NB4 (cell line): ENCODE results near the gene TBC1D21.

ENCODE experiments used
- DNase-seq: peaks from one replicate; pipeline ENCODE4 v3.0.0; 2010; ENCODE audit warnings: low read depth
- H3K4me3 ChIP-seq: one replicate; pipeline ENCODE4 v1.5.1; 2011; ENCODE audit warnings: mild to moderate bottlenecking, low read depth, low read length, moderate library complexity
- MYC ChIP-seq: IDR thresholded peaks from 2 replicates; pipeline ENCODE4 v1.6.1; 2011; ENCODE audit warnings: low read depth, low read length
- POLR2A ChIP-seq: IDR thresholded peaks from 2 replicates; pipeline ENCODE4 v1.6.1; 2011; ENCODE audit warnings: mild to moderate bottlenecking; ENCODE audit not compliant: insufficient read length; ENCODE audit errors: extremely low read depth
- TF ChIP-seq, protein P1 (sequence below): IDR thresholded peaks from 2 replicates; pipeline ENCODE4 v1.6.1; 2011; ENCODE audit warnings: low read depth, low read length
- TF ChIP-seq, protein P2 (sequence below): IDR thresholded peaks from one replicate; pipeline ENCODE4 v1.5.1; 2012; ENCODE audit warnings: low read depth, low read length

TBC1D21 gene

DNA sequence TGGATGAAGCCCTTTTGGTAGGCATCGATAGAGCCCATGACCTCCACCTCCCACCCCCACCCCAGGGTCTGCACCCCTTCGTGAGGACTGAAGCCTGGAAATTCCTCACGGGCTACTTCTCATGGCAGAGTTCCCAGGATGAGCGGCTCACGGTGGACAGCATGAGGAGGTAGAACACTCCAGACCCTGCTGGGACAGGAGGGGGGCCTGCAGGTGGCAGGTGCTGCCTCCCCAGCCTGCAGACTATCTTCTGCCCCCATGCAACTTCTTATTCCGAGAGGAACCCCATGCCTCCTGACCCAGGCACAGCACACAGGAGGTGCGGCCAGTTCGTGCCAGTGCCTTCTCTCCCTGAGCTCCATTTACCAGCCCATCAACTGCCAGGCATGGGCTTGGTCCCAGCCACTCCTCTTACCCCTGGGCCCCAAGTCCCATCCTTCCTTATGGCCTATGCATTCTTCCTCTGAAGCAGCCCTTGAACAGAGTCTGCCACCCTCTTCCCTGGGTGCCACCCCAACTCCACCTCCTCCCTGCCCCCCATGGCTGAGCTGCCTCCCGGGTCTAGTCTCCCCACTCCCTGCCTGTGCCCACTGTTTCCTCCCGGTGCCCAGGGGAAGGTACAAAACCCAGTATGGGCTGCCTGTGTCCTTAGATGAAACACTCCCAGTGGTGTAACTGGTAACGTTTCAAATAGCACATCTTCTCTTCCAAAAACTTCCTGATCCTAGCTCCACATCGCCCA is 8.4 kb downstream of the TBC1D21 start:
- no peak overlapping the region for H3K4me3 ChIP-seq
- DNase-seq, result no peak
- TF ChIP-seq, protein P1, sequence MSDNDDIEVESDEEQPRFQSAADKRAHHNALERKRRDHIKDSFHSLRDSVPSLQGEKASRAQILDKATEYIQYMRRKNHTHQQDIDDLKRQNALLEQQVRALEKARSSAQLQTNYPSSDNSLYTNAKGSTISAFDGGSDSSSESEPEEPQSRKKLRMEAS, result no peak
- TF ChIP-seq, protein P2, sequence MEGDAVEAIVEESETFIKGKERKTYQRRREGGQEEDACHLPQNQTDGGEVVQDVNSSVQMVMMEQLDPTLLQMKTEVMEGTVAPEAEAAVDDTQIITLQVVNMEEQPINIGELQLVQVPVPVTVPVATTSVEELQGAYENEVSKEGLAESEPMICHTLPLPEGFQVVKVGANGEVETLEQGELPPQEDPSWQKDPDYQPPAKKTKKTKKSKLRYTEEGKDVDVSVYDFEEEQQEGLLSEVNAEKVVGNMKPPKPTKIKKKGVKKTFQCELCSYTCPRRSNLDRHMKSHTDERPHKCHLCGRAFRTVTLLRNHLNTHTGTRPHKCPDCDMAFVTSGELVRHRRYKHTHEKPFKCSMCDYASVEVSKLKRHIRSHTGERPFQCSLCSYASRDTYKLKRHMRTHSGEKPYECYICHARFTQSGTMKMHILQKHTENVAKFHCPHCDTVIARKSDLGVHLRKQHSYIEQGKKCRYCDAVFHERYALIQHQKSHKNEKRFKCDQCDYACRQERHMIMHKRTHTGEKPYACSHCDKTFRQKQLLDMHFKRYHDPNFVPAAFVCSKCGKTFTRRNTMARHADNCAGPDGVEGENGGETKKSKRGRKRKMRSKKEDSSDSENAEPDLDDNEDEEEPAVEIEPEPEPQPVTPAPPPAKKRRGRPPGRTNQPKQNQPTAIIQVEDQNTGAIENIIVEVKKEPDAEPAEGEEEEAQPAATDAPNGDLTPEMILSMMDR, result no peak
- TF ChIP-seq POLR2A (no peak), MYC (no peak)

DNA sequence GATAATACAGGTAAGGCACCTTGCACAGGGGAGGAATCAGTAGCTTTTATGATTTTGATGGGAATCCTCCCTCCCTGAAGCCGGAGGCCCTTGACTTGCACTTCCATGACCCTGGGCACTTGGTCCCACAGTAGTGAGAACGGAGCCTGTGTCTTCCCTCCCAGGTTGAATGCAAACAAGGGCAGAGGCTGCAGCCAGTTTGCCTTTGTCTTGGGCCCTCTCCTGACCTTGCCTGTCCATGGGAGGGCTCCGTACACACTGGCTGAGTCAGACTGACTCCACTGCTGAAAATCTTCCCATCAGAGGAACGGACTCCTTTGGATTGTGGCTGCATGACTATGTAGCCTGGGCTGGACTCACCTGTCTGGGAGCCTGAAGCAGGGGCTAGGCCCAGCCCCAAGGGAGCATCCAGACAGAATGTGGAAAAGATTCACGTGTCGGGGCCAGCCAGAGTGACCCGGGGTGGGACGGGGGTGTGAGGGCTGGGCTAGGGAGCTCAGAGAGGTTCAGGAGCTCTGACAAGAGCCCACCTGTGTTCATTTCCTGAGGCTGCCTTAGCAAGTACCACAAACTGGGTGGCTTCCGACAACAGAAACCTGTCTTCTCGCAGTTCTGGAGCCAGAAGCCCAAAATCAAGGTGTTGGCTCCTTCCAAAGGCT is 9.5 kb downstream of the TBC1D21 start:
- no peak for DNase-seq
- TF ChIP-seq, protein P1, result no peak
- TF ChIP-seq MYC (no peak), POLR2A (no peak)
- TF ChIP-seq, protein P2, result no peak
- no peak overlapping the region for H3K4me3 ChIP-seq

DNA sequence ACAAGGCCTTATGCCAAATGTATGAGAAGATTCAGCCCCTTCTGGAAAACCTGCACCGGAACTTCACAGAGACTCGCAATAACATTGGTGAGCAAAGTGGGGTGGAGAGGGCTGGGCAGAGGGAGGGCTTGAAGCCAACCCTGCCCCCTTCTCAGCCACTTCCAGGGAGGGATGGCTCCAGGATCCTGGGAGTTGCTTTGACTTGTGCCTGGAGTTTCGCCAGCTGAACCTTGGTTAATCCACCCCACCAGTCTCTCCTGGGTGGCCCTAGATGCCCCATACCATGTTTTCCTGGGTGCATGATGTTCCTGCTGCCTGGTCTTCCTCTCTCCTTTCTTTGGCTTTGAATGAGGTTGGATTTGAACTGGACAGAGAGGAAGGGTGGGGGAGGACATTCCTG is 10.8 kb downstream of the TBC1D21 start:
- TF ChIP-seq MYC, result no peak
- TF ChIP-seq, protein P1, result no peak
- TF ChIP-seq, protein P2, result no peak
- no peak for TF ChIP-seq POLR2A
- DNase-seq, result no peak
- H3K4me3 ChIP-seq, result no peak overlapping the region

DNA sequence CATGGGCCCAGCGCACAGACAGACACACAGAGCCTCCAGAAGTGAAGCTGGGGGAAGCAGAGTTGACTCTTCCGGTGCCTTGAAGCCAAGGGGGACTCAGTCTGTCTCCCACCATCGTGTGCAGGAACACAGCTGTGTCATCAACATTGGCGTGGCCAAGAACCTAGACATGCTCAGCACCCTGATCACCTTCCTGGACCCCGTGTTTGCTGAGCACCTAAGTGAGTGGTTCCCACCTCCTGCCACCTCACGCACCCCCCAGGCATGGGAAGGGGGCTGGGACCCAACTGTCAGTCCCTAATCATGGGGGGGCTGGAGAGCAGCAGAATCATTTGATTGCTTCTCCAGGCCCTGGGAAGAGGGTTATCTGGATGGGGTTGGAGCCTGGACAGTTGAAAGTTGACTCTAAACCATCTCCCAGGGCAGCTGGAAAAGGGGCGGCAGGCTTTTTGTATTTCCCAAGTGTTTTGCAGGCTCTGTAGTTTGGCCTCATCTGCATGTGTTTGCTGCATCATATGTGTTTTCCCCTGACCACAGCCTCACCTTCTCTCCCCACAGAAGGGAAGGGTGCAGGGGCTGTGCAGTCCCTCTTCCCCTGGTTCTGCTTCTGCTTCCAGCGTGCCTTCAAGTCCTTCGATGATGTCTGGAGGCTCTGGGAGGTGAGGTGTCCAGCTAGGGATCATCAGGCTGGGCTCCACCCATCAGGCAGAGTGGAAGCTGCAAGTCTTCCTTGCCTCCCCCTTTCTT is 12.8 kb downstream of the TBC1D21 start:
- DNase-seq, result no peak
- H3K4me3 ChIP-seq, result no peak overlapping the region
- TF ChIP-seq, protein P2, result no peak
- TF ChIP-seq, protein P1, result no peak
- TF ChIP-seq POLR2A, result no peak
- TF ChIP-seq MYC, result no peak

DNA sequence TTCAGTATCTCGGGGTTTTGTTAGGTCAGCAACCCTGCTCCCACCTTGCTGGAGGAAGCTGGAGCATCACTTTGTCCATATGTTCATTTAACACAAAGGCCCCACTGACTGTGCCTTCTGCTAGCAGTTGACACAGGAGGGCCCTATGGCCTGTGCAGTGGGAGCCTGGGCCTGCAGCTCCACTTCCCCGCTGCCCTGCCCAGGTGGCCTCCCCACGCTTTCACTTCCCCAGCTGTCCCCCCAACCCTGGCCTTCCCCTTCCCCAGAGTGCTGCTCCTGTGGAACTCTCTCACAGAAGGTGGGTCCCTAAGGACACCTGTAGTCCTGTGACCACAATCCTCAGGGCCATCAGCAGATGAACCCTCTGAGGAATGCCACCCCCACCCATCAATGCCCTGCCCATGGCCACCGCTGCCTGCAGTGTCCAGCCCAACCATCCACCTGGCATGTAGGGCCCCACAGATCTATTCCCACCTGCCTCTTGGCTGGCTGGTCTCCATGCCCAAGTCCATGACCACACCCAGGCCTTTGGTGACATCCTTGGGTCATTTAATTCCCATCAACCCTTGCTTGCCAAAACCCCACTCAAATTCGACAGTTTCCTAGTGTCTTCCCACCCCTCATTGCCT is 13.5 kb downstream of the TBC1D21 start:
- no peak for DNase-seq
- no peak for TF ChIP-seq MYC
- TF ChIP-seq POLR2A, result no peak
- TF ChIP-seq, protein P1, result no peak
- TF ChIP-seq, protein P2, result no peak
- no peak overlapping the region for H3K4me3 ChIP-seq
